Vagina (tissue), 2 donors: ENCODE data around the gene ANG.

Source experiments
- POLR2A ChIP-seq, 2 donors: fragments of 450-650 bp; IDR thresholded peaks; one replicate each; pipeline ENCODE4 v1.6.1; 2017; ENCODE audit warnings: antibody characterized with exemption in 2 of 2, mild to moderate bottlenecking in 2 of 2, moderate library complexity in 2 of 2
- TF ChIP-seq, protein P1 (sequence below), 3 experiments: fragments of 450-650 bp in 2 of 3; fragments of 200-600 bp in 1 of 3; sonication (generic) in 1 of 3; IDR thresholded peaks; one replicate each; pipeline ENCODE4 v1.5.1; 2017 to 2019; ENCODE audit warnings: antibody characterized with exemption in 3 of 3, mild to moderate bottlenecking in 2 of 3, moderate library complexity in 2 of 3

DNA sequence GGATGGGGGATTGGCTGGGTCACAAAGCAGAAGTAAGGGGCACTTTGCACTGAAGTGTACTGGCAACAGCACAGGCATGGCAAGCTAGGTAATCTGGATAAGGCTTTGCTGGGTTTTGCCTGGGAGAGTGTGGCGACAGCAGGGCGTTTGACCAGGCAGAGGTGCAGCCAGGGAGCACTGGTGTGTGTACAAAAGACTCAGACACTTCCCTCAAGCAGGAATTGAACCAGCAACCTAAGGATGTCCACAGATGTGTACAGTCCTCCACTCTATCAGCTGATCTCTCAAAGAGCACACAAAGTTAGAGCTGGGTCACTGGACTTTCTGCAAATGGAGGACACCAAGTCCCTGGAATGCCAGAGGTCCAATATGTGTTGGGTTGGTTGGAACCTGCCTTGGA lies 19.6 kb upstream of the ANG start:
- TF ChIP-seq POLR2A (IDR thresholded peaks at IDR 0.05): no peak
- TF ChIP-seq, protein P1, sequence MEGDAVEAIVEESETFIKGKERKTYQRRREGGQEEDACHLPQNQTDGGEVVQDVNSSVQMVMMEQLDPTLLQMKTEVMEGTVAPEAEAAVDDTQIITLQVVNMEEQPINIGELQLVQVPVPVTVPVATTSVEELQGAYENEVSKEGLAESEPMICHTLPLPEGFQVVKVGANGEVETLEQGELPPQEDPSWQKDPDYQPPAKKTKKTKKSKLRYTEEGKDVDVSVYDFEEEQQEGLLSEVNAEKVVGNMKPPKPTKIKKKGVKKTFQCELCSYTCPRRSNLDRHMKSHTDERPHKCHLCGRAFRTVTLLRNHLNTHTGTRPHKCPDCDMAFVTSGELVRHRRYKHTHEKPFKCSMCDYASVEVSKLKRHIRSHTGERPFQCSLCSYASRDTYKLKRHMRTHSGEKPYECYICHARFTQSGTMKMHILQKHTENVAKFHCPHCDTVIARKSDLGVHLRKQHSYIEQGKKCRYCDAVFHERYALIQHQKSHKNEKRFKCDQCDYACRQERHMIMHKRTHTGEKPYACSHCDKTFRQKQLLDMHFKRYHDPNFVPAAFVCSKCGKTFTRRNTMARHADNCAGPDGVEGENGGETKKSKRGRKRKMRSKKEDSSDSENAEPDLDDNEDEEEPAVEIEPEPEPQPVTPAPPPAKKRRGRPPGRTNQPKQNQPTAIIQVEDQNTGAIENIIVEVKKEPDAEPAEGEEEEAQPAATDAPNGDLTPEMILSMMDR (IDR thresholded peaks at IDR 0.05): no peak
